Liver (tissue), 9 donors: ENCODE measurements around the gene GTPBP6. TPM values are rescaled to one million over a fixed set of nuclear protein-coding genes. Genes with fewer than 3 reads are reported as not detected.

Experiments used
- DNase-seq: peaks from one replicate; pipeline ENCODE4 v3.0.0-alpha.2; 2017; ENCODE audit warnings: low spot score
- H3K27ac ChIP-seq, 2 donors: one replicate each; pipeline ENCODE4 v1.7.0; 2013; ENCODE audit warnings: inconsistent platforms in 2 of 2, low read length in 2 of 2, control low read depth in 1 of 2, low read depth in 1 of 2, mild to moderate bottlenecking in 1 of 2
- H3K27me3 ChIP-seq, 4 donors: one replicate each; pipeline versions ENCODE4 v1.6.1 to v1.7.0; 2013; ENCODE audit warnings: low read length in 3 of 4, inconsistent platforms in 1 of 4, mild to moderate bottlenecking in 1 of 4, moderate library complexity in 1 of 4; ENCODE audit not compliant: control insufficient read depth in 4 of 4, insufficient read depth in 4 of 4
- H3K36me3 ChIP-seq, 4 donors: one replicate each; pipeline versions ENCODE4 v1.6.1 to v1.7.0; 2013; ENCODE audit warnings: low read length in 3 of 4, mild to moderate bottlenecking in 3 of 4, low read depth in 1 of 4, moderate library complexity in 1 of 4; ENCODE audit not compliant: control insufficient read depth in 4 of 4, insufficient read depth in 3 of 4
- H3K4me1 ChIP-seq, 4 donors: one replicate each; pipeline versions ENCODE4 v1.6.1 to v1.7.0; 2013; ENCODE audit warnings: low read length in 3 of 4, mild to moderate bottlenecking in 3 of 4, moderate library complexity in 1 of 4; ENCODE audit not compliant: control insufficient read depth in 4 of 4, insufficient read depth in 4 of 4
- H3K4me3 ChIP-seq, 3 donors: one replicate each; pipeline versions ENCODE4 v1.6.1 to v1.7.0; 2013; ENCODE audit warnings: low read length in 3 of 3, control low read depth in 1 of 3, low read depth in 1 of 3, mild to moderate bottlenecking in 1 of 3
- H3K9ac ChIP-seq, 2 donors: one replicate each; pipeline ENCODE4 v1.7.0; 2013; ENCODE audit warnings: low read length in 2 of 2, mild to moderate bottlenecking in 2 of 2, moderate library complexity in 2 of 2, control low read depth in 1 of 2, low read depth in 1 of 2
- H3K9me3 ChIP-seq, 4 donors: one replicate each; pipeline versions ENCODE4 v1.6.1 to v1.7.0; 2013; ENCODE audit warnings: low read length in 3 of 4; ENCODE audit not compliant: control insufficient read depth in 4 of 4
- EGR1 ChIP-seq, 2 donors: IDR thresholded peaks; 2 replicates each; pipeline ENCODE4 v1.6.1; 2016 to 2018; ENCODE audit warnings: antibody characterized with exemption in 2 of 2, low read depth in 2 of 2
- FOXA1 ChIP-seq: IDR thresholded peaks from 2 replicates; pipeline ENCODE4 v1.6.1; 2016; ENCODE audit warnings: antibody characterized with exemption
- FOXA2 ChIP-seq: IDR thresholded peaks from 2 replicates; pipeline ENCODE4 v1.6.1; 2016; ENCODE audit warnings: antibody characterized with exemption
- GABPA ChIP-seq, 2 donors: IDR thresholded peaks in 1 of 2; conservative IDR thresholded peaks in 1 of 2; 2 replicates each; pipeline ENCODE4 v1.6.1; 2016; ENCODE audit warnings: antibody characterized with exemption in 2 of 2, mild to moderate bottlenecking in 1 of 2, moderate library complexity in 1 of 2
- HNF4A ChIP-seq, 2 donors: conservative IDR thresholded peaks; 2 replicates each; pipeline ENCODE4 v1.6.1; 2016; ENCODE audit warnings: antibody characterized with exemption in 2 of 2, mild to moderate bottlenecking in 2 of 2
- HNF4G ChIP-seq: IDR thresholded peaks from 2 replicates; pipeline ENCODE4 v1.6.1; 2016; ENCODE audit warnings: antibody characterized with exemption
- JUND ChIP-seq, 2 donors: IDR thresholded peaks; 2 replicates each; pipeline ENCODE4 v1.6.1; 2016; ENCODE audit warnings: antibody characterized with exemption in 2 of 2
- MAX ChIP-seq: IDR thresholded peaks from 2 replicates; pipeline ENCODE4 v1.6.1; 2016; ENCODE audit warnings: antibody characterized with exemption
- NR2F2 ChIP-seq: IDR thresholded peaks from 2 replicates; pipeline ENCODE4 v1.6.1; 2016; ENCODE audit warnings: antibody characterized with exemption
- RAD21 ChIP-seq, 2 donors: IDR thresholded peaks; 2 replicates each; pipeline ENCODE4 v1.6.1; 2016; ENCODE audit warnings: antibody characterized with exemption in 2 of 2, mild to moderate bottlenecking in 2 of 2
- RXRA ChIP-seq, 2 donors: IDR thresholded peaks; 2 replicates each; pipeline ENCODE4 v1.6.1; 2017 to 2018; ENCODE audit warnings: antibody characterized with exemption in 2 of 2, mild to moderate bottlenecking in 1 of 2
- SP1 ChIP-seq: IDR thresholded peaks from 2 replicates; pipeline ENCODE4 v1.6.1; 2018; ENCODE audit warnings: antibody characterized with exemption, mild to moderate bottlenecking
- TAF1 ChIP-seq: conservative IDR thresholded peaks from 2 replicates; pipeline ENCODE4 v1.6.1; 2016; ENCODE audit warnings: antibody characterized with exemption, mild to moderate bottlenecking
- YY1 ChIP-seq: IDR thresholded peaks from 2 replicates; pipeline ENCODE4 v1.6.1; 2016; ENCODE audit warnings: antibody characterized with exemption, mild to moderate bottlenecking
- ZBTB33 ChIP-seq: IDR thresholded peaks from 2 replicates; pipeline ENCODE4 v1.6.1; 2016; ENCODE audit warnings: antibody characterized with exemption
- WGBS: extraction: QIAGEN DNeasy Blood & Tissue Kit; methylation state at CpG from one replicate; pipeline ENCODE4 v1.1.7; 2013; 5-methylcytosine and 5-hydroxymethylcytosine counted together
- polyA plus RNA-seq, 2 donors: library from polyadenylated mRNA; stranded (reverse) in 1 of 2; unstranded in 1 of 2; fragments of 200-250 nt in 1 of 2; fragments of >200 nt in 1 of 2; fragmentation: Nextera tagmentation in 1 of 2; extraction: Ambion mirVana in 1 of 2; gene quantifications; one replicate each; pipeline versions ENCODE4 v1.2.1 to v1.2.3, GENCODE V29; 2013 to 2015
- total RNA-seq, 2 donors: library from RNA; depleted of rRNA; stranded (reverse); fragments of >200 nt; gene quantifications; one replicate each; pipeline ENCODE4 v1.2.3, GENCODE V29; 2014
- TF ChIP-seq, protein P1 (sequence below): IDR thresholded peaks from 2 replicates; pipeline ENCODE4 v1.6.1; 2016; ENCODE audit warnings: antibody characterized with exemption
- TF ChIP-seq, protein P2 (sequence below): fragments of 150-350 bp; IDR thresholded peaks from 2 replicates; pipeline ENCODE4 v1.5.1; 2017; ENCODE audit warnings: improper control_type of control experiment, low read depth, low read length; ENCODE audit not compliant: missing input control
- donor health status: healthy.
- donor health status: healthy.
- donor health status: healthy.
- donor health status: healthy.
- donor health status: healthy.

Gene GTPBP6
- total and polyA plus RNA-seq, 4 donors: 11.3 to 29.2 (median 16.6) TPM

- Histone ChIP-seq H3K9ac (no peak overlapping the region), H3K36me3 (peaks cover 0 to 14% (median 5%) of the 10 kb centered on the region in 4 donors), H3K27ac (no peak overlapping the region), H3K27me3 (no peaks in the 10 kb centered on the region), H3K4me1 (no peaks in the 10 kb centered on the region), H3K9me3 (peaks cover 0 to 6% (median 1%) of the 10 kb centered on the region in 4 donors), H3K4me3 (no peak overlapping the region)
- DNase-seq: no peak
- 97% methylated on average over 26 of the region's 26 CpGs for WGBS
- TF ChIP-seq, protein P1, sequence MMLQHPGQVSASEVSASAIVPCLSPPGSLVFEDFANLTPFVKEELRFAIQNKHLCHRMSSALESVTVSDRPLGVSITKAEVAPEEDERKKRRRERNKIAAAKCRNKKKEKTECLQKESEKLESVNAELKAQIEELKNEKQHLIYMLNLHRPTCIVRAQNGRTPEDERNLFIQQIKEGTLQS: no peak
- TF ChIP-seq EGR1 (IDR thresholded peaks at IDR 0.05; ENCODE audit: low read depth in 2 of 2) (no peak), HNF4A (conservative IDR thresholded peaks at IDR 0.05) (no peak), FOXA1 (no peak), TAF1 (no peak), FOXA2 (no peak), GABPA (IDR thresholded peaks at IDR 0.05 in 1 of 2, conservative IDR thresholded peaks at IDR 0.05 in 1 of 2) (no peak), SP1 (no peak), NR2F2 (no peak), JUND (IDR thresholded peaks at IDR 0.05) (no peak), MAX (no peak), HNF4G (no peak), ZBTB33 (no peak), RXRA (IDR thresholded peaks at IDR 0.05) (no peak), RAD21 (IDR thresholded peaks at IDR 0.05) (no peak), YY1 (no peak)
- TF ChIP-seq, protein P2, sequence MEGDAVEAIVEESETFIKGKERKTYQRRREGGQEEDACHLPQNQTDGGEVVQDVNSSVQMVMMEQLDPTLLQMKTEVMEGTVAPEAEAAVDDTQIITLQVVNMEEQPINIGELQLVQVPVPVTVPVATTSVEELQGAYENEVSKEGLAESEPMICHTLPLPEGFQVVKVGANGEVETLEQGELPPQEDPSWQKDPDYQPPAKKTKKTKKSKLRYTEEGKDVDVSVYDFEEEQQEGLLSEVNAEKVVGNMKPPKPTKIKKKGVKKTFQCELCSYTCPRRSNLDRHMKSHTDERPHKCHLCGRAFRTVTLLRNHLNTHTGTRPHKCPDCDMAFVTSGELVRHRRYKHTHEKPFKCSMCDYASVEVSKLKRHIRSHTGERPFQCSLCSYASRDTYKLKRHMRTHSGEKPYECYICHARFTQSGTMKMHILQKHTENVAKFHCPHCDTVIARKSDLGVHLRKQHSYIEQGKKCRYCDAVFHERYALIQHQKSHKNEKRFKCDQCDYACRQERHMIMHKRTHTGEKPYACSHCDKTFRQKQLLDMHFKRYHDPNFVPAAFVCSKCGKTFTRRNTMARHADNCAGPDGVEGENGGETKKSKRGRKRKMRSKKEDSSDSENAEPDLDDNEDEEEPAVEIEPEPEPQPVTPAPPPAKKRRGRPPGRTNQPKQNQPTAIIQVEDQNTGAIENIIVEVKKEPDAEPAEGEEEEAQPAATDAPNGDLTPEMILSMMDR: no peak
Measured at GRCh38 chrX:360496-361150, 42.0 kb upstream of the GTPBP6 start.

- Histone ChIP-seq H3K9ac (no peak overlapping the region), H3K9me3 (peaks cover 0 to 6% (median 1%) of the 10 kb centered on the region in 4 donors), H3K36me3 (peaks cover 0 to 14% (median 5%) of the 10 kb centered on the region in 4 donors), H3K27me3 (no peaks in the 10 kb centered on the region), H3K4me3 (no peak overlapping the region), H3K27ac (no peak overlapping the region), H3K4me1 (no peaks in the 10 kb centered on the region)
- 94% methylated on average over 49 of the region's 49 CpGs for WGBS
- no peak for DNase-seq
- no peak for TF ChIP-seq MAX
- TF ChIP-seq FOXA1: no peak
- no peak for TF ChIP-seq RAD21 (IDR thresholded peaks at IDR 0.05)
- TF ChIP-seq RXRA (IDR thresholded peaks at IDR 0.05): no peak
- TF ChIP-seq FOXA2: no peak
- TF ChIP-seq NR2F2: no peak
- no peak for TF ChIP-seq EGR1 (IDR thresholded peaks at IDR 0.05; ENCODE audit: low read depth in 2 of 2)
Measured at GRCh38 chrX:358651-359143, 40.1 kb upstream of the GTPBP6 start.
